Left lung (tissue), 10 donors: ENCODE data around the gene HAO1. TPM values are rescaled to one million over a fixed set of nuclear protein-coding genes. Genes with fewer than 3 reads are reported as not detected.

Experiments used
- ATAC-seq: fragments of 200-7000 bp; cut with Tn5 transposase; one replicate; pipeline ENCODE4 v1.9.1; 2020; ENCODE audit warnings: moderate library complexity
- DNase-seq, 4 donors: peaks; one replicate each; pipeline ENCODE4 v3.0.0-alpha.2; 2013 to 2020
- H3K27ac ChIP-seq, 2 donors: fragments of 200-600 bp; sonication (generic) in 1 of 2; one replicate each; pipeline versions ENCODE4 v1.5.0 to v1.8.0; 2020 to 2021
- H3K27me3 ChIP-seq, 2 donors: fragments of 200-600 bp; sonication (generic) in 1 of 2; one replicate each; pipeline versions ENCODE4 v1.5.0 to v1.8.0; 2020 to 2021
- H3K36me3 ChIP-seq, 2 donors: fragments of 200-600 bp; sonication (generic) in 1 of 2; one replicate each; pipeline versions ENCODE4 v1.5.0 to v1.8.0; 2020 to 2021
- H3K4me1 ChIP-seq, 2 donors: fragments of 200-600 bp; one replicate each; pipeline ENCODE4 v1.8.0; 2021
- H3K4me3 ChIP-seq, 2 donors: fragments of 200-600 bp; sonication (generic) in 1 of 2; one replicate each; pipeline versions ENCODE4 v1.5.0 to v1.8.0; 2020 to 2021; ENCODE audit warnings: mild to moderate bottlenecking in 1 of 2
- H3K9me3 ChIP-seq, 2 donors: fragments of 200-600 bp; sonication (generic) in 1 of 2; one replicate each; pipeline versions ENCODE4 v1.5.0 to v1.8.0; 2020 to 2021
- intact Hi-C, 2 donors: fragments of 100-400 bp; cut with DNase I; formaldehyde crosslinking; loops; one replicate each; pipeline versions ENCODE4 v1.11.2 to v1.14.2; 2022
- polyA plus RNA-seq, 6 donors: library from polyadenylated mRNA; unstranded; fragments of 120-200 nt; gene quantifications; one replicate each; pipeline ENCODE4 v1.2.1, GENCODE V29; 2013; ENCODE audit not compliant: insufficient read length in 6 of 6
- total RNA-seq, 2 donors: library from RNA; stranded (reverse); fragmentation: NEBNext Ultra II Directional; extraction: Animal tissue kit (Norgen Biotek cat#: 25700); gene quantifications; one replicate each; pipeline ENCODE4 v1.2.1, GENCODE V29; 2021
- TF ChIP-seq, protein P1 (sequence below), 2 donors: fragments of 200-600 bp; sonication (generic) in 1 of 2; IDR thresholded peaks; one replicate each; pipeline versions ENCODE4 v1.5.0 to v1.8.0; 2021; ENCODE audit warnings: antibody characterized with exemption in 2 of 2
- donor health status: DM: no; HTN: yes; CAD: no.
- donor health status: DM: no; HTN: no; CAD: no.

The HAO1 gene
- total and polyA plus RNA-seq, 8 donors: not detected

DNA sequence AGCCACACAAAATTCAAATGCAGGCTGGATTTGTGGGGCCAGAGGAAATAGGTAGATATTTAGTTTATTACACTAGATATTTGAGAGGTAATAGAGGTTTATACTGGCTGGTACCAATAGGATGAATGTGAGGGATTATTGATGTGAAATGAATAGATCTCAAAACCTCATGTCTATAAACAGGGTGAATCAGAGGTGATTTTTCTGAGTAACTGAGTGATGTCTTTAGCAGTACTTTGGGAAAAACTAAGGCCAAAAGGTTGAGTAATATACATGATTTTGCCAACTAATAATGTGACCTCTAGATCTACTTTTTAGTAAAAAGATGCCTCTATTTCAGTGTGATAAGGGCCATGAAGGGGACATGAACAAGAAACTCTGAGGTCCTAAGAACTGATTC, 86.8 kb downstream of the HAO1 start:
- Histone ChIP-seq H3K9me3 (no peaks in the 10 kb centered on the region), H3K4me3 (no peak overlapping the region), H3K27me3 (no peaks in the 10 kb centered on the region), H3K27ac (no peak overlapping the region), H3K4me1 (no peaks in the 10 kb centered on the region), H3K36me3 (no peaks in the 10 kb centered on the region)
- TF ChIP-seq, protein P1, sequence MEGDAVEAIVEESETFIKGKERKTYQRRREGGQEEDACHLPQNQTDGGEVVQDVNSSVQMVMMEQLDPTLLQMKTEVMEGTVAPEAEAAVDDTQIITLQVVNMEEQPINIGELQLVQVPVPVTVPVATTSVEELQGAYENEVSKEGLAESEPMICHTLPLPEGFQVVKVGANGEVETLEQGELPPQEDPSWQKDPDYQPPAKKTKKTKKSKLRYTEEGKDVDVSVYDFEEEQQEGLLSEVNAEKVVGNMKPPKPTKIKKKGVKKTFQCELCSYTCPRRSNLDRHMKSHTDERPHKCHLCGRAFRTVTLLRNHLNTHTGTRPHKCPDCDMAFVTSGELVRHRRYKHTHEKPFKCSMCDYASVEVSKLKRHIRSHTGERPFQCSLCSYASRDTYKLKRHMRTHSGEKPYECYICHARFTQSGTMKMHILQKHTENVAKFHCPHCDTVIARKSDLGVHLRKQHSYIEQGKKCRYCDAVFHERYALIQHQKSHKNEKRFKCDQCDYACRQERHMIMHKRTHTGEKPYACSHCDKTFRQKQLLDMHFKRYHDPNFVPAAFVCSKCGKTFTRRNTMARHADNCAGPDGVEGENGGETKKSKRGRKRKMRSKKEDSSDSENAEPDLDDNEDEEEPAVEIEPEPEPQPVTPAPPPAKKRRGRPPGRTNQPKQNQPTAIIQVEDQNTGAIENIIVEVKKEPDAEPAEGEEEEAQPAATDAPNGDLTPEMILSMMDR (IDR thresholded peaks at IDR 0.05): no peak
- DNase-seq (no peak), ATAC-seq (no peak)
- intact Hi-C loops: no loop called here

DNA sequence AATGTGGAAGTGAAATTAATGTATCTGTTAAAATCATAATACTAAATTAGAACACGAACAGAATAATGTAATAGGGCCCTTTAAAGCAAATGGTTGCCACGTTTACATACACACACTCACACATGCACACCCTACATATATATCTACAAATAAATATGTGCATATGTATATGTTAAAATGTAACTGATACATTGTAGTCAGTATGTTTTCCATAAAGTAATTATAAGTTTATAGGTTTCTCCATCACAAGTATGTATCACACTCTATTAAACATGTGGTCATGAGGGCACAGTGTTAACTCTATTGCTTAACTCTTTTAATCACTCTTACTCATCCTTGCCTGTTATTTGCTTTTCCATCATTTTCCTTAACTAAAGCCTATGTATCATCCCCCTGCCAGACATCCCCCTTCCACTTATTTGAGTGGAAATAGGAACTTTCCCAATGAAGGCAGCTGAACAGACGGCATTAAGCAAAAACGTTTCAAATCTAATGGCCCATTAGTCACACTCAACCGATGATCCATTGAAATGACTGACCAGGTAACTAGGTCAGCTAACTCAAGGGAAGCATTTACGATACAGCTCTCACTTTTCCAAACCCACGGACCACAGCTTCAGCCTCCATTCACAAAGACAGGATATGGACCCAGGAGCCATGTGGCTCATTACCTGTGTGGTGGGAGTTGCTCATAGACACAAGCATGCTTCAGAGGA, 89.3 kb downstream of the HAO1 start:
- ATAC-seq (no peak), DNase-seq (no peak)
- intact Hi-C loops: no loop called here

DNA sequence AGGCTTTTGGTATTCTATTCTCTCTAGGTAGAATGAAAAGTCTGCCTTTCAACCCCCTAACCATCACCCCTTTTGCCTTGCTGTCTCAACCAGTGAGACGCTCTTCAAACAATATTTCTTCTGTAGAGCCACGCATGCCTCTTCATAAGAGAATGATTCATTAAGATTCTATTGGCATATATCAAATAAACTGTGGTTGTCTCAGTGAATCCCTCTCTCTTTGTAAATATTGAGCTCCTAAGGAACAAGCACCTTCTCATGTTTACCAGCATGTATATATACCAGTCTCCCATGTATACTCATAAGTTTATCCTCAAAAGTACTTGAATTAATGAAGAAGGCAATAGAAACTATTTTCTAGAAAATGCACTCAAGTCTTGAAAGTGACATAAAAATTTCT, 90.6 kb downstream of the HAO1 start:
- intact Hi-C loops: no loop called here
- H3K27me3 ChIP-seq: no peaks in the 10 kb centered on the region

More for the DNA sequence above, 89.3 kb downstream of the HAO1 start:
- H3K4me3 ChIP-seq: no peak overlapping the region
- no peak overlapping the region for H3K27ac ChIP-seq
- H3K9me3 ChIP-seq: no peaks in the 10 kb centered on the region
- TF ChIP-seq, protein P1 (IDR thresholded peaks at IDR 0.05): no peak
- H3K27me3 ChIP-seq: no peaks in the 10 kb centered on the region
- no peaks in the 10 kb centered on the region for H3K4me1 ChIP-seq
- H3K36me3 ChIP-seq: no peaks in the 10 kb centered on the region

DNA sequence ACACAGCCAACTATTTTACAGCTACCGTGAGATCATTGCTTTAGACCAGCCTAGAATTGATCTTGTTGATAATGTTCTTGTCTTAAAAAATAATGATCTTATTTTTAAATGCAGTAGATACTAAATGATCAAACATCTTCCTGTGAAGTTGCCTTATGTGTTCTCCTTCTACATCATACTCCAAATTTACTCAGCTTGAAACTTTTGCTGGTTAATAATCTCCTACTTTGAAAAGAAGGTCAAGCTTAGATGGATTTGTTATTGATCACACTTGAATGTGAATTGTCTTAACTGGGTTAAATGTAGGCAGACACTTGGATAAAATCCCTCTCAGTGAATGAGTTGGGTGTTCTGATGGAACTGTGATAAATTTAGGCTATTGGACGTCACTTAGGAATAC, 91.9 kb downstream of the HAO1 start:
- TF ChIP-seq, protein P1 (IDR thresholded peaks at IDR 0.05): no peak
- H3K9me3 ChIP-seq: no peaks in the 10 kb centered on the region
- no peak overlapping the region for H3K27ac ChIP-seq
- no peak overlapping the region for H3K4me3 ChIP-seq
- ATAC-seq (no peak), DNase-seq (no peak)
- no peaks in the 10 kb centered on the region for H3K4me1 ChIP-seq
- intact Hi-C loops: no loop called here
- H3K36me3 ChIP-seq: no peaks in the 10 kb centered on the region
- H3K27me3 ChIP-seq: no peaks in the 10 kb centered on the region

More for the DNA sequence above, 90.6 kb downstream of the HAO1 start:
- no peak overlapping the region for H3K27ac ChIP-seq
- TF ChIP-seq, protein P1 (IDR thresholded peaks at IDR 0.05): no peak
- H3K36me3 ChIP-seq: no peaks in the 10 kb centered on the region
- H3K4me3 ChIP-seq: no peak overlapping the region
- no peaks in the 10 kb centered on the region for H3K4me1 ChIP-seq
- DNase-seq (no peak), ATAC-seq (no peak)
- no peaks in the 10 kb centered on the region for H3K9me3 ChIP-seq

DNA sequence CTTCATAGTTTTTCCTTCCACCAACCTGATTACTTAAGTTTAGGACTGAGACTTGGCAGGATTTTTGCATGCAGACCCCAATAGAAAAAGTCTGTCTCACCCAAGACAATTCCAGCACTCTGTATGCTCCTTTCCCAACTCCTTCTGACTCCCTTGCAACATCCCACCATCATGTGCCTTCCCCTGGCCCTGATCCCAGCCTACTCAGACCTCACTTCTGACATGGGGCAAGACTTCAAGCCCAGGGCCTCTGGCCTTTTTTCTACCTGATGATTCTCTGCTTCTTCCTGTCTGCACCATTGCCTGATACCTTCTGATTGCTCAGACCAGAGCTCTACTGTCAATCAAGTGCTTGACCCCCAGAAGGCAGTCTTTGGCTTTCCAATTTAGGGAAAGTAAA, 96.6 kb downstream of the HAO1 start:
- Histone ChIP-seq H3K4me1 (no peaks in the 10 kb centered on the region), H3K27me3 (no peaks in the 10 kb centered on the region), H3K27ac (no peak overlapping the region), H3K36me3 (no peaks in the 10 kb centered on the region), H3K9me3 (no peaks in the 10 kb centered on the region), H3K4me3 (no peak overlapping the region)
- ATAC-seq: peak; percentile 16
- no peak for DNase-seq
- intact Hi-C loops: no loop called here
- TF ChIP-seq, protein P1 (IDR thresholded peaks at IDR 0.05): no peak
